ENCODE data around the gene ATG16L1.

The ATG16L1 gene

GRCh38 chr2:233312874-233313273 is 61.4 kb downstream of the ATG16L1 start:
- Mint-ChIP-seq H3K27ac (no peak overlapping the region), H3K4me3 (no peak overlapping the region), H3K4me1 (ENCODE audit: low read depth) (peaks cover 2% of the 10 kb centered on the region), H3K36me3 (ENCODE audit: low read depth) (no peaks in the 10 kb centered on the region), H3K27me3 (ENCODE audit: low read depth) (peaks cover 10% of the 10 kb centered on the region), H3K9me3 (no peaks in the 10 kb centered on the region)

GRCh38 chr2:233314180-233314925 is 62.9 kb downstream of the ATG16L1 start:
- Mint-ChIP-seq H3K4me3 (no peak overlapping the region), H3K27ac (no peak overlapping the region), H3K27me3 (ENCODE audit: low read depth) (peaks cover 19% of the 10 kb centered on the region), H3K36me3 (ENCODE audit: low read depth) (no peaks in the 10 kb centered on the region), H3K9me3 (no peaks in the 10 kb centered on the region), H3K4me1 (ENCODE audit: low read depth) (peaks cover 2% of the 10 kb centered on the region)

GRCh38 chr2:233317196-233317943 is 65.9 kb downstream of the ATG16L1 start:
- H3K4me1 Mint-ChIP-seq (ENCODE audit: low read depth), result no peaks in the 10 kb centered on the region
- H3K36me3 Mint-ChIP-seq (ENCODE audit: low read depth), result no peaks in the 10 kb centered on the region
- peaks cover 19% of the 10 kb centered on the region for H3K27me3 Mint-ChIP-seq (ENCODE audit: low read depth)
- no peak overlapping the region for H3K4me3 Mint-ChIP-seq
- no peaks in the 10 kb centered on the region for H3K9me3 Mint-ChIP-seq
- no peak overlapping the region for H3K27ac Mint-ChIP-seq

- Mint-ChIP-seq H3K4me3 (no peak overlapping the region), H3K36me3 (ENCODE audit: low read depth) (no peaks in the 10 kb centered on the region), H3K9me3 (no peaks in the 10 kb centered on the region), H3K4me1 (ENCODE audit: low read depth) (peaks cover 3% of the 10 kb centered on the region), H3K27me3 (ENCODE audit: low read depth) (peaks cover 19% of the 10 kb centered on the region), H3K27ac (no peak overlapping the region)
Observed at GRCh38 chr2:233319256-233319655, 67.8 kb downstream of the ATG16L1 start.

- peaks cover 19% of the 10 kb centered on the region for H3K27me3 Mint-ChIP-seq (ENCODE audit: low read depth)
- no peaks in the 10 kb centered on the region for H3K36me3 Mint-ChIP-seq (ENCODE audit: low read depth)
- H3K4me1 Mint-ChIP-seq (ENCODE audit: low read depth), result peaks cover 3% of the 10 kb centered on the region
- no peak overlapping the region for H3K27ac Mint-ChIP-seq
- H3K4me3 Mint-ChIP-seq, result no peak overlapping the region
- H3K9me3 Mint-ChIP-seq, result no peaks in the 10 kb centered on the region
Observed at GRCh38 chr2:233320470-233320869, 69.0 kb downstream of the ATG16L1 start.

- Mint-ChIP-seq H3K4me3 (no peak overlapping the region), H3K4me1 (ENCODE audit: low read depth) (peaks cover 3% of the 10 kb centered on the region), H3K27me3 (ENCODE audit: low read depth) (peaks cover 19% of the 10 kb centered on the region), H3K36me3 (ENCODE audit: low read depth) (no peaks in the 10 kb centered on the region), H3K9me3 (no peaks in the 10 kb centered on the region), H3K27ac (no peak overlapping the region)
Observed at GRCh38 chr2:233321166-233321565, 69.7 kb downstream of the ATG16L1 start.

- Mint-ChIP-seq H3K9me3 (no peaks in the 10 kb centered on the region), H3K27me3 (ENCODE audit: low read depth) (peaks cover 13% of the 10 kb centered on the region), H3K27ac (no peak overlapping the region)
Observed at GRCh38 chr2:233323851-233324250, 72.4 kb downstream of the ATG16L1 start.

GRCh38 chr2:233325256-233325655 is 73.8 kb downstream of the ATG16L1 start:
- Mint-ChIP-seq H3K27ac (no peak overlapping the region), H3K27me3 (ENCODE audit: low read depth) (peaks cover 11% of the 10 kb centered on the region), H3K9me3 (no peaks in the 10 kb centered on the region), H3K4me3 (no peak overlapping the region), H3K4me1 (ENCODE audit: low read depth) (peaks cover 7% of the 10 kb centered on the region), H3K36me3 (ENCODE audit: low read depth) (no peaks in the 10 kb centered on the region)

More at GRCh38 chr2:233323851-233324250, 72.4 kb downstream of the ATG16L1 start:
- Mint-ChIP-seq H3K4me3 (no peak overlapping the region), H3K36me3 (ENCODE audit: low read depth) (no peaks in the 10 kb centered on the region), H3K4me1 (ENCODE audit: low read depth) (peaks cover 3% of the 10 kb centered on the region)

- Mint-ChIP-seq H3K4me1 (ENCODE audit: low read depth) (peaks cover 8% of the 10 kb centered on the region), H3K9me3 (no peaks in the 10 kb centered on the region), H3K36me3 (ENCODE audit: low read depth) (no peaks in the 10 kb centered on the region), H3K27ac (peak overlapping the region; percentile 52), H3K27me3 (ENCODE audit: low read depth) (peaks cover 8% of the 10 kb centered on the region), H3K4me3 (no peak overlapping the region)
Observed at GRCh38 chr2:233325814-233326213, 74.3 kb downstream of the ATG16L1 start.

GRCh38 chr2:233326500-233326899 is 75.0 kb downstream of the ATG16L1 start:
- peaks cover 14% of the 10 kb centered on the region for H3K4me1 Mint-ChIP-seq (ENCODE audit: low read depth)
- H3K27ac Mint-ChIP-seq, result no peak overlapping the region
- H3K4me3 Mint-ChIP-seq, result no peak overlapping the region
- H3K9me3 Mint-ChIP-seq, result peaks cover 6% of the 10 kb centered on the region
- H3K27me3 Mint-ChIP-seq (ENCODE audit: low read depth), result peaks cover under 1% of the 10 kb centered on the region
- no peaks in the 10 kb centered on the region for H3K36me3 Mint-ChIP-seq (ENCODE audit: low read depth)

GRCh38 chr2:233328922-233329321 is 77.4 kb downstream of the ATG16L1 start:
- H3K4me1 Mint-ChIP-seq (ENCODE audit: low read depth), result peaks cover 28% of the 10 kb centered on the region
- no peaks in the 10 kb centered on the region for H3K27me3 Mint-ChIP-seq (ENCODE audit: low read depth)
- H3K27ac Mint-ChIP-seq, result no peak overlapping the region
- peaks cover 6% of the 10 kb centered on the region for H3K9me3 Mint-ChIP-seq
- no peaks in the 10 kb centered on the region for H3K36me3 Mint-ChIP-seq (ENCODE audit: low read depth)
- H3K4me3 Mint-ChIP-seq, result no peak overlapping the region

GRCh38 chr2:233329489-233330135 is 78.1 kb downstream of the ATG16L1 start:
- H3K27ac Mint-ChIP-seq, result no peak overlapping the region
- peaks cover 31% of the 10 kb centered on the region for H3K4me1 Mint-ChIP-seq (ENCODE audit: low read depth)
- no peaks in the 10 kb centered on the region for H3K36me3 Mint-ChIP-seq (ENCODE audit: low read depth)
- no peak overlapping the region for H3K4me3 Mint-ChIP-seq
- H3K27me3 Mint-ChIP-seq (ENCODE audit: low read depth), result no peaks in the 10 kb centered on the region
- peaks cover 6% of the 10 kb centered on the region for H3K9me3 Mint-ChIP-seq

- H3K27ac Mint-ChIP-seq, result peak overlapping the region; percentile 99
- H3K27me3 Mint-ChIP-seq (ENCODE audit: low read depth), result no peaks in the 10 kb centered on the region
- peaks cover 6% of the 10 kb centered on the region for H3K9me3 Mint-ChIP-seq
- peaks cover 41% of the 10 kb centered on the region for H3K4me1 Mint-ChIP-seq (ENCODE audit: low read depth)
- peak overlapping the region; percentile 39 for H3K4me3 Mint-ChIP-seq
- H3K36me3 Mint-ChIP-seq (ENCODE audit: low read depth), result no peaks in the 10 kb centered on the region
Observed at GRCh38 chr2:233331536-233331935, 80.1 kb downstream of the ATG16L1 start.

- Mint-ChIP-seq H3K4me1 (ENCODE audit: low read depth) (peaks cover 41% of the 10 kb centered on the region), H3K36me3 (ENCODE audit: low read depth) (no peaks in the 10 kb centered on the region), H3K27ac (peak overlapping the region; percentile 99), H3K4me3 (peak overlapping the region; percentile 60), H3K27me3 (ENCODE audit: low read depth) (no peaks in the 10 kb centered on the region), H3K9me3 (peaks cover 6% of the 10 kb centered on the region)
Observed at GRCh38 chr2:233332125-233332524, 80.7 kb downstream of the ATG16L1 start.

- H3K4me3 Mint-ChIP-seq, result no peak overlapping the region
- peaks cover 6% of the 10 kb centered on the region for H3K9me3 Mint-ChIP-seq
- H3K27ac Mint-ChIP-seq, result no peak overlapping the region
- H3K36me3 Mint-ChIP-seq (ENCODE audit: low read depth), result no peaks in the 10 kb centered on the region
- H3K27me3 Mint-ChIP-seq (ENCODE audit: low read depth), result peaks cover 7% of the 10 kb centered on the region
- H3K4me1 Mint-ChIP-seq (ENCODE audit: low read depth), result peaks cover 50% of the 10 kb centered on the region
Observed at GRCh38 chr2:233334915-233335314, 83.4 kb downstream of the ATG16L1 start.
